SK-N-SH (cell line): ENCODE measurements around the gene MED12. TPM values are rescaled to one million over a fixed set of nuclear protein-coding genes. Genes with fewer than 3 reads are reported as not detected.

ENCODE experiments used
- CTCF ChIA-PET: fragments of 300-600, 350-600 bp; formaldehyde crosslinking; extraction: SDS; loops from one replicate; lab custom pipeline; 2021; lab: Yijun Ruan, JAX
- POLR2A ChIA-PET: fragments of 350-600 bp; sonication (Branson Sonifier 250); formaldehyde crosslinking; extraction: SDS; loops from one replicate; lab custom pipeline; 2020; ENCODE audit warnings: antibody characterized with exemption, inconsistent platforms; lab: Yijun Ruan, JAX
- DNase-seq: peaks from one replicate; pipeline ENCODE4 v3.0.0; 2012
- H2AFZ ChIP-seq: fragments of 200-600 bp; sonication (generic); 2 replicates; pipeline ENCODE4 v1.8.1; 2016; ENCODE audit warnings: antibody characterized with exemption, mild to moderate bottlenecking, low read depth
- H3F3A ChIP-seq: fragments of 200-600 bp; sonication (generic); replicated peaks from 2 replicates; pipeline ENCODE3; 2016; ENCODE audit warnings: antibody characterized with exemption, mild to moderate bottlenecking; ENCODE audit not compliant: insufficient read depth
- H3K27ac ChIP-seq, 2 experiments: fragments of 200-500 bp in 1 of 2; fragments of 200-600 bp in 1 of 2; sonication (Bioruptor generic) in 1 of 2; sonication (generic), shearing (Covaris generic) in 1 of 2; 2 replicates each; pipeline versions ENCODE4 v1.5.1 to v1.6.1; 2014 to 2016; ENCODE audit warnings: low read depth in 2 of 2, inconsistent platforms in 1 of 2, low read length in 1 of 2, mild to moderate bottlenecking in 1 of 2, mixed read lengths in 1 of 2
- H3K27me3 ChIP-seq: fragments of 200-600 bp; sonication (generic), shearing (Covaris generic); 2 replicates; pipeline ENCODE4 v1.6.1; 2016; ENCODE audit warnings: mixed run types; ENCODE audit not compliant: insufficient read depth
- H3K36me3 ChIP-seq, 2 experiments: fragments of 200-500 bp in 1 of 2; fragments of 200-600 bp in 1 of 2; sonication (Bioruptor generic) in 1 of 2; sonication (generic) in 1 of 2; replicated peaks in 1 of 2; 2 replicates each; pipeline versions ENCODE3 to v1.5.1; 2014 to 2016; ENCODE audit warnings: low read length in 1 of 2, mild to moderate bottlenecking in 1 of 2; ENCODE audit not compliant: insufficient read depth in 2 of 2, control insufficient read depth in 1 of 2
- H3K4me1 ChIP-seq, 2 experiments: fragments of 200-500 bp in 1 of 2; fragments of 200-600 bp in 1 of 2; sonication (Bioruptor generic) in 1 of 2; sonication (generic), shearing (Covaris generic) in 1 of 2; 2 replicates each; pipeline versions ENCODE4 v1.5.1 to v1.6.1; 2014 to 2016; ENCODE audit warnings: low read depth in 1 of 2, low read length in 1 of 2, mixed run types in 1 of 2; ENCODE audit not compliant: insufficient read depth in 2 of 2, control insufficient read depth in 1 of 2
- H3K4me2 ChIP-seq: fragments of 200-600 bp; sonication (generic), shearing (Covaris generic); 2 replicates; pipeline ENCODE4 v1.6.1; 2017; ENCODE audit warnings: mixed run types
- H3K4me3 ChIP-seq, 2 experiments: fragments of 200-500 bp in 1 of 2; fragments of 200-600 bp in 1 of 2; sonication (Bioruptor generic) in 1 of 2; sonication (generic), shearing (Covaris generic) in 1 of 2; 2 replicates each; pipeline versions ENCODE4 v1.5.1 to v1.8.1; 2014 to 2016; ENCODE audit warnings: low read depth in 2 of 2, inconsistent platforms in 1 of 2, low read length in 1 of 2, mild to moderate bottlenecking in 1 of 2, mixed read lengths in 1 of 2, moderate library complexity in 1 of 2
- H3K79me2 ChIP-seq: fragments of 200-600 bp; sonication (generic); 2 replicates; pipeline ENCODE4 v1.8.1; 2017; ENCODE audit warnings: mild to moderate bottlenecking; ENCODE audit not compliant: insufficient read depth
- H3K9ac ChIP-seq: fragments of 200-600 bp; sonication (generic); 2 replicates; pipeline ENCODE4 v1.6.1; 2017; ENCODE audit warnings: mixed run types
- H3K9me2 ChIP-seq: fragments of 200-600 bp; sonication (generic); 2 replicates; pipeline ENCODE4 v1.6.1; 2017; ENCODE audit warnings: mixed run types
- H3K9me3 ChIP-seq: fragments of 200-600 bp; sonication (generic); 2 replicates; pipeline ENCODE4 v1.6.1; 2017; ENCODE audit warnings: mixed run types, mild to moderate bottlenecking, moderate library complexity
- H4K20me1 ChIP-seq: fragments of 200-600 bp; sonication (generic); 2 replicates; pipeline ENCODE4 v1.6.1; 2017; ENCODE audit warnings: mild to moderate bottlenecking, mixed run types; ENCODE audit not compliant: insufficient read depth
- CTCF ChIP-seq: fragments of 200-600 bp; sonication (generic); IDR thresholded peaks from 2 replicates; pipeline ENCODE4 v1.6.1; 2017; ENCODE audit warnings: antibody characterized with exemption, mild to moderate bottlenecking, moderate library complexity
- EZH2phosphoT487 ChIP-seq: fragments of 200-600 bp; sonication (generic); IDR thresholded peaks from 2 replicates; pipeline ENCODE4 v1.6.1; 2017; ENCODE audit warnings: low read depth, mixed run types, mild to moderate bottlenecking, antibody characterized with exemption, moderate library complexity, borderline replicate concordance
- MAX ChIP-seq: IDR thresholded peaks from 2 replicates; pipeline ENCODE4 v1.4.0; 2012; ENCODE audit warnings: low read depth
- MEF2A ChIP-seq: IDR thresholded peaks from 2 replicates; pipeline ENCODE4 v1.4.0; 2012; ENCODE audit warnings: low read depth, borderline replicate concordance
- NRF1 ChIP-seq: IDR thresholded peaks from 2 replicates; pipeline ENCODE4 v1.6.1; 2012; ENCODE audit warnings: low read depth, mild to moderate bottlenecking, low read length
- RAD21 ChIP-seq: IDR thresholded peaks from 2 replicates; pipeline ENCODE4 v1.6.1; 2012; ENCODE audit warnings: mild to moderate bottlenecking, low read length
- RFX5 ChIP-seq: IDR thresholded peaks from 2 replicates; pipeline ENCODE4 v1.6.1; 2012; ENCODE audit warnings: mild to moderate bottlenecking, improper control_type of control experiment, low read length
- SMC3 ChIP-seq: IDR thresholded peaks from 2 replicates; pipeline ENCODE4 v1.6.1; 2012; ENCODE audit warnings: low read depth, low read length, improper control_type of control experiment
- TAF1 ChIP-seq: IDR thresholded peaks from 2 replicates; pipeline ENCODE4 v1.6.1; 2012; ENCODE audit warnings: low read depth, mild to moderate bottlenecking, low read length, moderate library complexity, borderline replicate concordance
- TCF12 ChIP-seq: IDR thresholded peaks from 2 replicates; pipeline ENCODE4 v1.4.0; 2012
- TEAD4 ChIP-seq: IDR thresholded peaks from 2 replicates; pipeline ENCODE4 v1.4.0; 2012; ENCODE audit warnings: mild to moderate bottlenecking, borderline replicate concordance; ENCODE audit not compliant: insufficient read depth
- YY1 ChIP-seq: IDR thresholded peaks from 2 replicates; pipeline ENCODE4 v1.4.0; 2012; ENCODE audit warnings: low read depth, mild to moderate bottlenecking
- ZBTB33 ChIP-seq: IDR thresholded peaks from 2 replicates; pipeline ENCODE4 v1.4.0; 2012; ENCODE audit warnings: low read depth, borderline replicate concordance
- WGBS: methylation state at CpG from one replicate; pipeline ENCODE4 v1.1.6; 2017; ENCODE audit warnings: low lambda C conversion rate; 5-methylcytosine and 5-hydroxymethylcytosine counted together
- polyA plus RNA-seq, 3 experiments: library from polyadenylated mRNA; depleted of rRNA; stranded (reverse); fragments of >200 nt; gene quantifications; 2 replicates each; pipeline ENCODE4 v1.2.3, GENCODE V29; 2012
- TF ChIP-seq, protein P1 (sequence below): fragments of 150-350 bp; IDR thresholded peaks from 2 replicates; pipeline ENCODE4 v1.6.1; 2017; ENCODE audit warnings: antibody characterized with exemption, low read length, low read depth, borderline replicate concordance
- TF ChIP-seq, protein P2 (sequence below): IDR thresholded peaks from 2 replicates; pipeline ENCODE4 v1.6.1; 2012; ENCODE audit warnings: mild to moderate bottlenecking, low read depth, low read length, moderate library complexity

MED12 gene
- polyA plus RNA-seq, 1 of the 3 experiments (the other 2 are of a cell fraction) = 18.5 TPM

DNA sequence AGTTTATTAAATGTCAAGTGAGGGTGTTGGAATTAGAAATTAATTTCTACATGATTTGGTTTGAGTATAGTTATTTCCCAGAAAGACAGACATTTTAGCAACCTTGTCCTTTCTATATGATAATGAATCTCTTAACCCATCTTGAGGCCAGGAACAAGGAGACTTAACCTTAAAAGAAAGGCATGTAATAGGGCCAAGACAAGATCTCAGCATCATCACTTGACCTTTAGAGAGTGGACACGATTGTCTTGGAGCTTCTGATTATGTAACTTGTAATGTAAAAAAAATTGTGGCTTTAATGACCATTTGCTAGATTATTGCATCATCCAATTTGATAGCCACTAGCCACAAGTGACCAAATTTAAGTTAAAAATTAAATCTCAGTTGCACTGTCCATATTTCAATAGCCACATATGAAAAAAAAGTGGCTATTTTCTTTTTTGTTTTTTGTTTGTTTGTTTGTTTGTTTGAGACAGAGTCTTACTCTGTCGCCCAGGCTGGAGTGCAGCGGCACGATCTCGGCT, 36.2 kb upstream of the MED12 start:
- Histone ChIP-seq H2AFZ (peak overlapping the region; percentile 49; the same call in 1 of the 2 replicates), H3K4me1 (no peaks in the 10 kb centered on the region), H3K79me2 (no peaks in the 10 kb centered on the region), H3K9me2 (no peaks in the 10 kb centered on the region), H3K4me2 (no peak overlapping the region), H3K9me3 (no peaks in the 10 kb centered on the region), H3K27ac (no peak overlapping the region), H3K36me3 (no peaks in the 10 kb centered on the region), H3F3A (no peaks in the 10 kb centered on the region), H3K4me3 (no peak overlapping the region), H4K20me1 (no peaks in the 10 kb centered on the region), H3K27me3 (peaks cover 5% of the 10 kb centered on the region; the same call in 1 of the 2 replicates), H3K9ac (no peak overlapping the region)
- CTCF ChIA-PET = interaction anchor here (0.6 to 1.5 kb wide), 2 partner anchors 48 to 121 kb away, joined by 3 read pairs; no protein-coding TSS in a partner anchor
- DNase-seq = no peak
- WGBS = 54% methylated on average over 5 of the region's 5 CpGs
- POLR2A ChIA-PET = no interaction called here
- TF ChIP-seq RAD21 (no peak), TAF1 (no peak), ZBTB33 (no peak), SMC3 (no peak), MEF2A (no peak), YY1 (no peak)

GRCh38 chrX:71082822-71083221, 35.6 kb upstream of the MED12 start:
- no peak overlapping the region for H3K9ac ChIP-seq
- no peaks in the 10 kb centered on the region for H3K9me3 ChIP-seq
- no peaks in the 10 kb centered on the region for H3K36me3 ChIP-seq
- no peaks in the 10 kb centered on the region for H3F3A ChIP-seq
- WGBS = 44% methylated on average over 4 of the region's 4 CpGs
- no peak overlapping the region for H2AFZ ChIP-seq
- H3K27me3 ChIP-seq = peaks cover 5% of the 10 kb centered on the region; the same call in 1 of the 2 replicates
- no peak overlapping the region for H3K4me2 ChIP-seq
- H3K4me1 ChIP-seq = no peaks in the 10 kb centered on the region
- H4K20me1 ChIP-seq = no peaks in the 10 kb centered on the region
- no peak for DNase-seq
- ChIA-PET POLR2A (no interaction called here), CTCF (interaction anchor here (1.5 kb wide), 1 partner anchor 47 kb away, joined by 3 read pairs; no protein-coding TSS in a partner anchor)
- no peak overlapping the region for H3K4me3 ChIP-seq
- no peaks in the 10 kb centered on the region for H3K79me2 ChIP-seq
- no peak overlapping the region for H3K27ac ChIP-seq
- no peaks in the 10 kb centered on the region for H3K9me2 ChIP-seq
- TF ChIP-seq, protein P1, sequence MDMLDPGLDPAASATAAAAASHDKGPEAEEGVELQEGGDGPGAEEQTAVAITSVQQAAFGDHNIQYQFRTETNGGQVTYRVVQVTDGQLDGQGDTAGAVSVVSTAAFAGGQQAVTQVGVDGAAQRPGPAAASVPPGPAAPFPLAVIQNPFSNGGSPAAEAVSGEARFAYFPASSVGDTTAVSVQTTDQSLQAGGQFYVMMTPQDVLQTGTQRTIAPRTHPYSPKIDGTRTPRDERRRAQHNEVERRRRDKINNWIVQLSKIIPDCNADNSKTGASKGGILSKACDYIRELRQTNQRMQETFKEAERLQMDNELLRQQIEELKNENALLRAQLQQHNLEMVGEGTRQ = no peak
- no peak for TF ChIP-seq SMC3
- no peak for TF ChIP-seq ZBTB33
- TF ChIP-seq CTCF = no peak
- TF ChIP-seq EZH2phosphoT487 = no peak
- TF ChIP-seq, protein P2, sequence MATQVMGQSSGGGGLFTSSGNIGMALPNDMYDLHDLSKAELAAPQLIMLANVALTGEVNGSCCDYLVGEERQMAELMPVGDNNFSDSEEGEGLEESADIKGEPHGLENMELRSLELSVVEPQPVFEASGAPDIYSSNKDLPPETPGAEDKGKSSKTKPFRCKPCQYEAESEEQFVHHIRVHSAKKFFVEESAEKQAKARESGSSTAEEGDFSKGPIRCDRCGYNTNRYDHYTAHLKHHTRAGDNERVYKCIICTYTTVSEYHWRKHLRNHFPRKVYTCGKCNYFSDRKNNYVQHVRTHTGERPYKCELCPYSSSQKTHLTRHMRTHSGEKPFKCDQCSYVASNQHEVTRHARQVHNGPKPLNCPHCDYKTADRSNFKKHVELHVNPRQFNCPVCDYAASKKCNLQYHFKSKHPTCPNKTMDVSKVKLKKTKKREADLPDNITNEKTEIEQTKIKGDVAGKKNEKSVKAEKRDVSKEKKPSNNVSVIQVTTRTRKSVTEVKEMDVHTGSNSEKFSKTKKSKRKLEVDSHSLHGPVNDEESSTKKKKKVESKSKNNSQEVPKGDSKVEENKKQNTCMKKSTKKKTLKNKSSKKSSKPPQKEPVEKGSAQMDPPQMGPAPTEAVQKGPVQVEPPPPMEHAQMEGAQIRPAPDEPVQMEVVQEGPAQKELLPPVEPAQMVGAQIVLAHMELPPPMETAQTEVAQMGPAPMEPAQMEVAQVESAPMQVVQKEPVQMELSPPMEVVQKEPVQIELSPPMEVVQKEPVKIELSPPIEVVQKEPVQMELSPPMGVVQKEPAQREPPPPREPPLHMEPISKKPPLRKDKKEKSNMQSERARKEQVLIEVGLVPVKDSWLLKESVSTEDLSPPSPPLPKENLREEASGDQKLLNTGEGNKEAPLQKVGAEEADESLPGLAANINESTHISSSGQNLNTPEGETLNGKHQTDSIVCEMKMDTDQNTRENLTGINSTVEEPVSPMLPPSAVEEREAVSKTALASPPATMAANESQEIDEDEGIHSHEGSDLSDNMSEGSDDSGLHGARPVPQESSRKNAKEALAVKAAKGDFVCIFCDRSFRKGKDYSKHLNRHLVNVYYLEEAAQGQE = no peak
- no peak for TF ChIP-seq MAX
- no peak for TF ChIP-seq TCF12
- no peak for TF ChIP-seq NRF1
- no peak for TF ChIP-seq TEAD4
- TF ChIP-seq RFX5 = no peak
